ENCODE data around the gene TMA7.

- TF ChIP-seq CTCF (IDR thresholded peaks at IDR 0.05; ENCODE audit: low read length) = no peak
- TF ChIP-seq EZH2 (IDR thresholded peaks at IDR 0.05; ENCODE audit: borderline replicate concordance, low read length) = no peak
Observed at GRCh38 chr3:48426401-48426909, 13.6 kb upstream of the TMA7 start.
